Measurements from ENCODE around the gene GNAI2. TPM values are rescaled to one million over a fixed set of nuclear protein-coding genes. Genes with fewer than 3 reads are reported as not detected.

GNAI2 gene
- total RNA-seq, 3 donors from 2014 or later = 47.0 to 190 (median 96.4) TPM

DNA sequence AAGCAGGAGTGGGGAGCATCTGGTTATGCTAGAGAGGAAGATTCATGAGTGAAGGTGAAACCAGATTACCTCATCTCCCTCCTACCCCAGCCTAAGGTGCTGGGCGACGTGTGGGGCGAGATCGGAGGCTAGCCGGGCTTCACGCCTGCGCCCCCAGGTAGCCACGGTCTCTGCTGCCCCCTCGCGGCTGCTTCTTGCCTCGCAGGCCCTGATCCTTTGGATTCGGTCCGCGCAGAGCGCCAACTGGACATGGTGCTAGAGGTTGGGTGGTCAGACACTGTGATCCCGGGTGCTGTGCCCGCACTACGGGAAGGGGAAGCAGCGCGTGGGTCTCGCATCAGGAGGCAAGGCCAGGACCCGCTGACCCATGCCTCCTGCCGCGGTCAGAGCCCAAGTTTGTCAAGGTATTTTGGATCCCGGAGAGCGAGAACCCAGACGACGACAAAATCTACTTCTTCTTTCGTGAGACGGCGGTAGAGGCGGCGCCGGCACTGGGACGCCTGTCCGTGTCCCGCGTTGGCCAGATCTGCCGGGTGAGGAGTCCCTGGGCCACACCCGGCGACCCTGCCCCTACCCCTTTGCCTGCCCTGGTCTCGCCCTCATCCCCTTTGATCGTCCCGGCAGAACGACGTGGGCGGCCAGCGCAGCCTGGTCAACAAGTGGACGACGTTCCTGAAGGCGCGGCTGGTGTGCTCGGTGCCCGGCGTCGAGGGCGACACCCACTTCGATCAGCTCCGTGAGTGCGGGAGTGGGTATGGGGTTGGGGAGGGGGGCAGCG lies 37.1 kb downstream of the GNAI2 start:
- intact Hi-C loops (cut with DNase I, micrococcal nuclease) = loop anchor here (10.0 kb wide), 2 partner anchors 48 to 78 kb away; partner anchors contain the start of gene GNAT1 (in 2 of the 2)
- Histone ChIP-seq H3K4me1 (ENCODE audit: low read depth) (peaks cover 40% of the 10 kb centered on the region), H3K36me3 (ENCODE audit: low read depth) (no peaks in the 10 kb centered on the region), H3K9me3 (no peaks in the 10 kb centered on the region), H3K4me3 (no peak overlapping the region)
- TF ChIP-seq, protein P1, sequence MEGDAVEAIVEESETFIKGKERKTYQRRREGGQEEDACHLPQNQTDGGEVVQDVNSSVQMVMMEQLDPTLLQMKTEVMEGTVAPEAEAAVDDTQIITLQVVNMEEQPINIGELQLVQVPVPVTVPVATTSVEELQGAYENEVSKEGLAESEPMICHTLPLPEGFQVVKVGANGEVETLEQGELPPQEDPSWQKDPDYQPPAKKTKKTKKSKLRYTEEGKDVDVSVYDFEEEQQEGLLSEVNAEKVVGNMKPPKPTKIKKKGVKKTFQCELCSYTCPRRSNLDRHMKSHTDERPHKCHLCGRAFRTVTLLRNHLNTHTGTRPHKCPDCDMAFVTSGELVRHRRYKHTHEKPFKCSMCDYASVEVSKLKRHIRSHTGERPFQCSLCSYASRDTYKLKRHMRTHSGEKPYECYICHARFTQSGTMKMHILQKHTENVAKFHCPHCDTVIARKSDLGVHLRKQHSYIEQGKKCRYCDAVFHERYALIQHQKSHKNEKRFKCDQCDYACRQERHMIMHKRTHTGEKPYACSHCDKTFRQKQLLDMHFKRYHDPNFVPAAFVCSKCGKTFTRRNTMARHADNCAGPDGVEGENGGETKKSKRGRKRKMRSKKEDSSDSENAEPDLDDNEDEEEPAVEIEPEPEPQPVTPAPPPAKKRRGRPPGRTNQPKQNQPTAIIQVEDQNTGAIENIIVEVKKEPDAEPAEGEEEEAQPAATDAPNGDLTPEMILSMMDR (IDR thresholded peaks at IDR 0.05) = peak; percentile 97
- ATAC-seq = peak; percentile 72
- peak; percentile 89 to 95 (median 92) for DNase-seq

- no peak overlapping the region for H3K4me3 ChIP-seq
- TF ChIP-seq, protein P1 (IDR thresholded peaks at IDR 0.05) = no peak
- intact Hi-C loops (cut with DNase I, micrococcal nuclease) = loop anchor here (10.0 kb wide), 2 partner anchors 49 to 79 kb away; partner anchors contain the start of gene GNAT1 (in 2 of the 2)
- ATAC-seq = no peak
- H3K36me3 ChIP-seq (ENCODE audit: low read depth) = no peaks in the 10 kb centered on the region
- H3K4me1 ChIP-seq (ENCODE audit: low read depth) = peaks cover 35% of the 10 kb centered on the region
- DNase-seq = no peak
- no peaks in the 10 kb centered on the region for H3K9me3 ChIP-seq
These were observed 37.7 kb downstream of the GNAI2 start for GRCh38 chr3:50273689-50274065.

DNA sequence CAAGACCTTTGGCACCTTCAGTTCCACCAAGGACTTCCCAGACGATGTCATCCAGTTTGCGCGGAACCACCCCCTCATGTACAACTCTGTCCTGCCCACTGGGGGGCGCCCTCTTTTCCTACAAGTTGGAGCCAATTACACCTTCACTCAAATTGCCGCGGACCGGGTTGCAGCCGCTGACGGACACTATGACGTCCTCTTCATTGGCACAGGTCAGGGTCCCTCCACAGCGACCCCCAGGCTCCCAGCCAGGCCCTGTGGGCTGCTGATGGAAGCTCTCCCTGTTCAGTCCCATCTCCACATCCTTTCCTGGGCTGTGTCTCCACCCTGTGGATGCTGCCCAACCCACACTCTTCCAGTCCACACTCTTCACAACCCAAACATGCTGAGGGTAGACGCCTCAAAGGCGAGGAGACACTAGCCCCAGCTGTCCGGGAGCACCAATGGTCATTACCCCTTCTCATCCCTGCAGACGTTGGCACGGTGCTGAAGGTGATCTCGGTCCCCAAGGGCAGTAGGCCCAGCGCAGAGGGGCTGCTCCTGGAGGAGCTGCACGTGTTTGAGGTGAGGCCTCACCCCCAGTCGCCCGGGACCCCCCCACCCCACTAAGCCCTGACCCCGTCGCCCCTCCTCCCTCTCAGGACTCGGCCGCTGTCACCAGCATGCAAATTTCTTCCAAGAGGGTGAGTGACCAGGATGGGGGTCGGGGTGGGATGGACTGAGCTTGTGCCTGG lies 38.5 kb downstream of the GNAI2 start:
- TF ChIP-seq, protein P1 (IDR thresholded peaks at IDR 0.05) = peak; percentile 70
- intact Hi-C loops (cut with DNase I, micrococcal nuclease) = loop anchor here (10.0 kb wide), 2 partner anchors 50 to 80 kb away; partner anchors contain the start of gene GNAT1 (in 2 of the 2)
- no peaks in the 10 kb centered on the region for H3K9me3 ChIP-seq
- no peak overlapping the region for H3K4me3 ChIP-seq
- peaks cover 29% of the 10 kb centered on the region for H3K4me1 ChIP-seq (ENCODE audit: low read depth)
- peak; percentile 65 for ATAC-seq
- DNase-seq = peak; percentile 76 to 78 (median 78)
- H3K36me3 ChIP-seq (ENCODE audit: low read depth) = no peaks in the 10 kb centered on the region

DNA sequence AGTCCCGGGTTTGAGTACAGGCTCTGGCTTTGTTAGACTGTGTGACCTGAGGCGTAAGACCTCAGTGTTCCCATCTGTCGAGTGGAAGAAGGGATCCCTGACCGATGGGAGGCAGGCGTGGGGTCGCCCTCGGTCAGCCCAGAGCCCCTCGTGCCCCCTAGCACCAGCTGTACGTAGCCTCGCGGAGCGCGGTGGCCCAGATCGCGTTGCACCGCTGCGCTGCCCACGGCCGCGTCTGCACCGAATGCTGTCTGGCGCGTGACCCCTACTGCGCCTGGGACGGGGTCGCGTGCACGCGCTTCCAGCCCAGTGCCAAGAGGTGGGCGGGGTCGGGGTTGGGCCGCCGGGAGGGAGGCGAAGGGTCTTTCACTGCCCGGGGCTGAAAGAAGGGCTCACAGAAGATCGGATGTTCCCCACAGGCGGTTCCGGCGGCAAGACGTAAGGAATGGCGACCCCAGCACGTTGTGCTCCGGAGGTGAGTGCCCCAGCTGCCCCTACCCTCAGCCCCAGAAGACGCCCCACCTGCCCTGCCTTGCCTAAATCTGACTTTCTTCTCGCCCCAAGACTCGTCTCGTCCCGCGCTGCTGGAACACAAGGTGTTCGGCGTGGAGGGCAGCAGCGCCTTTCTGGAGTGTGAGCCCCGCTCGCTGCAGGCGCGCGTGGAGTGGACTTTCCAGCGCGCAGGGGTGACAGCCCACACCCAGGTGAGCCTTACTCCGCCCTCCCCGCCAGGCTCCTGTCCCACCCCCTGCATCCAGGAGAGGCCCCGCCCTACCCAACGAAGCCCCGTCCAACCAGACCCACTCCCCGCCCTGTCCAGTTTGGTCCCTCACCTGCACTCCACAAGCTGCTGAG lies 39.4 kb downstream of the GNAI2 start:
- Histone ChIP-seq H3K4me3 (no peak overlapping the region), H3K4me1 (ENCODE audit: low read depth) (peaks cover 24% of the 10 kb centered on the region), H3K36me3 (ENCODE audit: low read depth) (no peaks in the 10 kb centered on the region), H3K9me3 (no peaks in the 10 kb centered on the region)
- TF ChIP-seq, protein P1 (IDR thresholded peaks at IDR 0.05) = no peak
- DNase-seq (no peak), ATAC-seq (no peak)
- intact Hi-C loops (cut with DNase I, micrococcal nuclease) = loop anchor here (10.0 kb wide), 2 partner anchors 51 to 81 kb away; partner anchors contain the start of gene GNAT1 (in 2 of the 2)
